ENCODE data around the gene BST2. TPM values are rescaled to one million over a fixed set of nuclear protein-coding genes. Genes with fewer than 3 reads are reported as not detected.

The BST2 gene
- total RNA-seq, 5 donors from 2014 or later (not counting 1 experiment from before 2014, with no cell fraction given), result 43.9 to 62.0 (median 52.2) TPM

GRCh38 chr19:17409990-17410389, 4.6 kb upstream of the BST2 start:
- Histone ChIP-seq H3K27me3 (replicated peaks in 1 of 2; ENCODE audit: control insufficient read depth in 2 of 2, extremely low read depth in 1 of 2, insufficient read depth in 2 of 2, low read length in 1 of 2) (no peaks in the 10 kb centered on the region), H3K27ac (ENCODE audit: low read length) (no peak overlapping the region), H3K36me3 (ENCODE audit: control insufficient read depth in 2 of 2, extremely low read depth in 1 of 2, insufficient read depth in 1 of 2, low read length in 1 of 2) (peaks cover 0 to 23% of the 10 kb centered on the region in 2 donors), H3K9me3 (no peaks in the 10 kb centered on the region), H3K4me1 (ENCODE audit: control insufficient read depth in 1 of 2, extremely low read depth in 1 of 2, insufficient read depth in 2 of 2, low read length in 2 of 2) (peaks cover 9 to 30% of the 10 kb centered on the region in 2 experiments), H3K4me3 (ENCODE audit: control insufficient read depth in 1 of 2, extremely low read depth in 1 of 2, low read length in 1 of 2) (no peak overlapping the region)
- H3K4me3 Mint-ChIP-seq, result no peak overlapping the region
- H3K36me3 Mint-ChIP-seq, result peaks cover 15% of the 10 kb centered on the region
- DNase-seq (no peak), ATAC-seq (replicated peaks in 1 of 4) (no peak)
- ChIA-PET CTCF (interaction anchor here in 1 of 2 donors (0.7 kb wide), 1 partner anchor 58 kb away, joined by 4 read pairs; no protein-coding TSS in a partner anchor), POLR2A (interaction anchor here in 1 of 2 donors (0.6 kb wide), 3 partner anchors 113 to 690 kb away, joined by 4 to 11 read pairs (median 7); no protein-coding TSS in a partner anchor)
- H3K9me3 Mint-ChIP-seq, result no peaks in the 10 kb centered on the region
- no peak overlapping the region for H3K27ac Mint-ChIP-seq
- H3K4me1 Mint-ChIP-seq, result peaks cover 26 to 40% (median 26%) of the 10 kb centered on the region in 3 donors
- no peaks in the 10 kb centered on the region for H3K27me3 Mint-ChIP-seq
- WGBS (ENCODE audit: insufficient coverage), result no CpG with 5 or more reads among the region's 9 CpGs

GRCh38 chr19:17406887-17407196, 1.4 kb upstream of the BST2 start:
- ChIA-PET POLR2A (interaction anchor here in 1 of 2 donors (0.5 to 0.6 kb wide), 2 partner anchors 13 to 682 kb away, joined by 3 to 6 read pairs; no protein-coding TSS in a partner anchor), CTCF (interaction anchor here in 1 of 2 donors (1.4 to 1.6 kb wide), 2 partner anchors 13 to 15 kb away, joined by 5 read pairs; partner anchors contain the start of gene MVB12A)
- peak overlapping the region; percentile 95 to 97 for H3K27ac Mint-ChIP-seq
- H3K9me3 ChIP-seq, result no peaks in the 10 kb centered on the region
- H3K4me3 ChIP-seq (ENCODE audit: control insufficient read depth in 1 of 2, extremely low read depth in 1 of 2, low read length in 1 of 2), result peak overlapping the region; percentile 64 to 67
- peaks cover 4% of the 10 kb centered on the region for H3K36me3 Mint-ChIP-seq
- peaks cover 0 to 13% of the 10 kb centered on the region in 2 donors for H3K36me3 ChIP-seq (ENCODE audit: control insufficient read depth in 2 of 2, extremely low read depth in 1 of 2, insufficient read depth in 1 of 2, low read length in 1 of 2)
- peaks cover 32 to 52% (median 35%) of the 10 kb centered on the region in 3 donors for H3K4me1 Mint-ChIP-seq
- DNase-seq (no peak), ATAC-seq (replicated peaks in 1 of 4) (no peak)
- peaks cover 12 to 52% of the 10 kb centered on the region in 2 experiments for H3K4me1 ChIP-seq (ENCODE audit: control insufficient read depth in 1 of 2, extremely low read depth in 1 of 2, insufficient read depth in 2 of 2, low read length in 2 of 2)
- H3K9me3 Mint-ChIP-seq, result no peaks in the 10 kb centered on the region
- H3K27me3 Mint-ChIP-seq, result no peaks in the 10 kb centered on the region
- H3K4me3 Mint-ChIP-seq, result peak overlapping the region; percentile 89 to 93 (median 89)
- H3K27ac ChIP-seq (ENCODE audit: low read length), result peak overlapping the region; percentile 81
- WGBS (ENCODE audit: insufficient coverage), result 0% methylated on average over 1 of the region's 2 CpGs
- no peaks in the 10 kb centered on the region for H3K27me3 ChIP-seq (replicated peaks in 1 of 2; ENCODE audit: control insufficient read depth in 2 of 2, extremely low read depth in 1 of 2, insufficient read depth in 2 of 2, low read length in 1 of 2)

- peak overlapping the region; percentile 64 to 67 for H3K4me3 ChIP-seq (ENCODE audit: control insufficient read depth in 1 of 2, extremely low read depth in 1 of 2, low read length in 1 of 2)
- peak overlapping the region; percentile 81 for H3K27ac ChIP-seq (ENCODE audit: low read length)
- CTCF ChIA-PET, result interaction anchor here (0.6 to 1.6 kb wide), 6 partner anchors 10 to 97 kb away, joined by 3 to 5 read pairs (median 4); partner anchors contain the start of genes DDA1 (in 1 of the 2) and MVB12A (in 1 of the 2)
- peaks cover 0 to 13% of the 10 kb centered on the region in 2 donors for H3K36me3 ChIP-seq (ENCODE audit: control insufficient read depth in 2 of 2, extremely low read depth in 1 of 2, insufficient read depth in 1 of 2, low read length in 1 of 2)
- H3K4me1 ChIP-seq (ENCODE audit: control insufficient read depth in 1 of 2, extremely low read depth in 1 of 2, insufficient read depth in 2 of 2, low read length in 2 of 2), result peaks cover 12 to 52% of the 10 kb centered on the region in 2 experiments
- peak in 2 of 4 experiments; percentile 11 to 12 for ATAC-seq (replicated peaks in 1 of 4)
- peaks cover 32 to 53% (median 33%) of the 10 kb centered on the region in 3 donors for H3K4me1 Mint-ChIP-seq
- H3K36me3 Mint-ChIP-seq, result peaks cover 5% of the 10 kb centered on the region
- peak overlapping the region; percentile 89 to 93 (median 89) for H3K4me3 Mint-ChIP-seq
- peak in 1 of 35 experiments; percentile 29 for DNase-seq
- H3K9me3 ChIP-seq, result no peaks in the 10 kb centered on the region
- 3% methylated on average over 5 of the region's 10 CpGs for WGBS (ENCODE audit: insufficient coverage)
- peak overlapping the region; percentile 95 to 97 for H3K27ac Mint-ChIP-seq
- POLR2A ChIA-PET, result interaction anchor here (0.6 to 1.1 kb wide), 2 partner anchors 13 kb away, joined by 3 read pairs; no protein-coding TSS in a partner anchor
- H3K27me3 ChIP-seq (replicated peaks in 1 of 2; ENCODE audit: control insufficient read depth in 2 of 2, extremely low read depth in 1 of 2, insufficient read depth in 2 of 2, low read length in 1 of 2), result no peaks in the 10 kb centered on the region
- no peaks in the 10 kb centered on the region for H3K27me3 Mint-ChIP-seq
- H3K9me3 Mint-ChIP-seq, result no peaks in the 10 kb centered on the region
Measured at GRCh38 chr19:17406046-17406886, 836 bp upstream of the BST2 start.

- Mint-ChIP-seq H3K4me1 (peaks cover 32 to 52% (median 33%) of the 10 kb centered on the region in 3 donors), H3K9me3 (no peaks in the 10 kb centered on the region), H3K27ac (peak overlapping the region; percentile 95 to 97), H3K4me3 (peak overlapping the region; percentile 89 to 93 (median 89)), H3K27me3 (no peaks in the 10 kb centered on the region), H3K36me3 (peaks cover 4% of the 10 kb centered on the region)
- Histone ChIP-seq H3K4me1 (ENCODE audit: control insufficient read depth in 1 of 2, extremely low read depth in 1 of 2, insufficient read depth in 2 of 2, low read length in 2 of 2) (peaks cover 12 to 52% of the 10 kb centered on the region in 2 experiments), H3K4me3 (ENCODE audit: control insufficient read depth in 1 of 2, extremely low read depth in 1 of 2, low read length in 1 of 2) (peak overlapping the region; percentile 64 to 67), H3K9me3 (no peaks in the 10 kb centered on the region), H3K27me3 (replicated peaks in 1 of 2; ENCODE audit: control insufficient read depth in 2 of 2, extremely low read depth in 1 of 2, insufficient read depth in 2 of 2, low read length in 1 of 2) (no peaks in the 10 kb centered on the region), H3K27ac (ENCODE audit: low read length) (peak overlapping the region; percentile 81), H3K36me3 (ENCODE audit: control insufficient read depth in 2 of 2, extremely low read depth in 1 of 2, insufficient read depth in 1 of 2, low read length in 1 of 2) (peaks cover 0 to 13% of the 10 kb centered on the region in 2 donors)
- ChIA-PET POLR2A (interaction anchor here in 1 of 2 donors (1.1 kb wide), 1 partner anchor 15 kb away, joined by 3 read pairs; no protein-coding TSS in a partner anchor), CTCF (interaction anchor here in 1 of 2 donors (0.6 to 1.3 kb wide), 5 partner anchors 12 to 201 kb away, joined by 3 to 7 read pairs (median 4); partner anchors contain the start of gene DDA1)
- 40% methylated on average over 1 of the region's 7 CpGs for WGBS (ENCODE audit: insufficient coverage)
- ATAC-seq (replicated peaks in 1 of 4), result peak in 2 of 4 experiments; percentile 4
- no peak for DNase-seq
Measured at GRCh38 chr19:17404621-17405249, 695 bp downstream of the BST2 start.

GRCh38 chr19:17404015-17404414, 1.4 kb downstream of the BST2 start:
- ChIA-PET CTCF (interaction anchor here in 1 of 2 donors (0.6 to 1.1 kb wide), 4 partner anchors 12 to 126 kb away, joined by 3 to 7 read pairs (median 4); no protein-coding TSS in a partner anchor), POLR2A (interaction anchor here in 1 of 2 donors (0.6 kb wide), 1 partner anchor 67 kb away, joined by 4 read pairs; no protein-coding TSS in a partner anchor)
- Mint-ChIP-seq H3K9me3 (no peaks in the 10 kb centered on the region), H3K4me3 (peak overlapping the region; percentile 89 to 93 (median 89)), H3K27me3 (no peaks in the 10 kb centered on the region), H3K27ac (peak overlapping the region; percentile 95 to 97), H3K36me3 (peaks cover 4% of the 10 kb centered on the region), H3K4me1 (peaks cover 32 to 49% (median 32%) of the 10 kb centered on the region in 3 donors)
- ATAC-seq (replicated peaks in 1 of 4) (no peak), DNase-seq (no peak)
- H3K27ac ChIP-seq (ENCODE audit: low read length), result peak overlapping the region; percentile 81
- H3K36me3 ChIP-seq (ENCODE audit: control insufficient read depth in 2 of 2, extremely low read depth in 1 of 2, insufficient read depth in 1 of 2, low read length in 1 of 2), result peaks cover 0 to 15% of the 10 kb centered on the region in 2 donors
- H3K9me3 ChIP-seq, result no peaks in the 10 kb centered on the region
- WGBS (ENCODE audit: insufficient coverage), result no CpG with 5 or more reads among the region's 6 CpGs
- H3K27me3 ChIP-seq (replicated peaks in 1 of 2; ENCODE audit: control insufficient read depth in 2 of 2, extremely low read depth in 1 of 2, insufficient read depth in 2 of 2, low read length in 1 of 2), result no peaks in the 10 kb centered on the region
- H3K4me3 ChIP-seq (ENCODE audit: control insufficient read depth in 1 of 2, extremely low read depth in 1 of 2, low read length in 1 of 2), result peak overlapping the region in 1 of 2 donors; percentile 67
- H3K4me1 ChIP-seq (ENCODE audit: control insufficient read depth in 1 of 2, extremely low read depth in 1 of 2, insufficient read depth in 2 of 2, low read length in 2 of 2), result peaks cover 12 to 52% of the 10 kb centered on the region in 2 experiments

Data from T-cell (primary cell).